Upper lobe of left lung (tissue), 4 donors: ENCODE measurements around the gene DDX39A.

Experiments used
- EP300 ChIP-seq, 4 donors: sonication (generic); formaldehyde crosslinking; IDR thresholded peaks; one replicate each; pipeline ENCODE4 v1.5.1; 2017; ENCODE audit warnings: antibody characterized with exemption in 4 of 4, control low read depth in 2 of 4
- POLR2A ChIP-seq, 4 donors: fragments of 450-650 bp; IDR thresholded peaks; one replicate each; pipeline ENCODE4 v1.5.1; 2016 to 2017; ENCODE audit warnings: antibody characterized with exemption in 4 of 4, mild to moderate bottlenecking in 2 of 4
- POLR2AphosphoS5 ChIP-seq, 2 donors: sonication (generic); formaldehyde crosslinking; IDR thresholded peaks; one replicate each; pipeline ENCODE4 v1.5.1; 2017; ENCODE audit warnings: antibody characterized with exemption in 2 of 2
- TF ChIP-seq, protein P1 (sequence below), 6 experiments: fragments of 450-650 bp in 4 of 6; fragments of 200-600 bp in 2 of 6; sonication (generic) in 2 of 6; IDR thresholded peaks; one replicate each; pipeline ENCODE4 v1.5.1; 2016 to 2019; ENCODE audit warnings: antibody characterized with exemption in 6 of 6

DNA sequence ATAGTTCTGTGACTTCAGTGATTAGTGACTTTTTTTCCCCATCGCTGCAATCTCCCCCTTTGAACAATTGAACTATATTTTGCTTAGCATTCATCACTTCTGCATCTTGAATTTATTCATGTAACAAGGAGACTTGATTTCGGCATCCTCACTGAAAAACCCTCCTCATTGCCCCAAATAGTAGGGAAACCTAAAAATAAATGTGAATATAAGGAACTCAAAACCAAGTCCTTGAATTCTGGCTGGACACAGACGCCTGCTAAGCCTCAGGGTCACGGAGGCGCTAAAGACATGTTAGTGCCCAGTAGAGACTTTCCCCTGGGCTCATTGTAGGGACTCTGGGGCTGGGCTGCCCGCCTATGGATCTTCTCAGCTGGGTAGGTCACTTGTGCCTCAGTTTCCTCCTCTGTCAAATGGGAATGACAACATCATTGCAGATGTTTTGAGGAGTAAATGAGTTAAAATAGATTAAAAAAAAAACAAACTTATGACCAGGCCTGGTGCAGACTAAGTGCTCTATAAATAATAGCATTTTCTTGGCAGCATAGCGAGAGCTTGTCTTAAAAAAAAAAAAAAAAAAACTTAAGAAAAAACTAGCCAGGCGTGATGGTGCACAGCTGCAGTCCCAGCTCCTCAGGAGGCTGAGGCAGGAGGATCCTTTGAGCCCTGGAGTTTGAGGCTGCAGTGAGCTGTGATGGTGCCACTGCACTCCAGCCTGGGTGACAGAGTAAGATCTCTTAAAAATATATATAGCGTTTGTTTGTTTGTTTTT, 39.7 kb downstream of the DDX39A start:
- no peak for TF ChIP-seq POLR2A (IDR thresholded peaks at IDR 0.05)
- TF ChIP-seq, protein P1, sequence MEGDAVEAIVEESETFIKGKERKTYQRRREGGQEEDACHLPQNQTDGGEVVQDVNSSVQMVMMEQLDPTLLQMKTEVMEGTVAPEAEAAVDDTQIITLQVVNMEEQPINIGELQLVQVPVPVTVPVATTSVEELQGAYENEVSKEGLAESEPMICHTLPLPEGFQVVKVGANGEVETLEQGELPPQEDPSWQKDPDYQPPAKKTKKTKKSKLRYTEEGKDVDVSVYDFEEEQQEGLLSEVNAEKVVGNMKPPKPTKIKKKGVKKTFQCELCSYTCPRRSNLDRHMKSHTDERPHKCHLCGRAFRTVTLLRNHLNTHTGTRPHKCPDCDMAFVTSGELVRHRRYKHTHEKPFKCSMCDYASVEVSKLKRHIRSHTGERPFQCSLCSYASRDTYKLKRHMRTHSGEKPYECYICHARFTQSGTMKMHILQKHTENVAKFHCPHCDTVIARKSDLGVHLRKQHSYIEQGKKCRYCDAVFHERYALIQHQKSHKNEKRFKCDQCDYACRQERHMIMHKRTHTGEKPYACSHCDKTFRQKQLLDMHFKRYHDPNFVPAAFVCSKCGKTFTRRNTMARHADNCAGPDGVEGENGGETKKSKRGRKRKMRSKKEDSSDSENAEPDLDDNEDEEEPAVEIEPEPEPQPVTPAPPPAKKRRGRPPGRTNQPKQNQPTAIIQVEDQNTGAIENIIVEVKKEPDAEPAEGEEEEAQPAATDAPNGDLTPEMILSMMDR (IDR thresholded peaks at IDR 0.05): no peak
- TF ChIP-seq POLR2AphosphoS5 (IDR thresholded peaks at IDR 0.05): no peak
- no peak for TF ChIP-seq EP300 (IDR thresholded peaks at IDR 0.05)
